AG09319 (cell line): ENCODE data around the gene SF1.

Source experiments
- DNase-seq: peaks from one replicate; pipeline ENCODE4 v3.0.0-alpha.2; 2010; ENCODE audit warnings: low read depth; ENCODE audit errors: extremely low read depth
- TF ChIP-seq, protein P1 (sequence below): IDR thresholded peaks from 2 replicates; pipeline ENCODE4 v1.5.1; 2011; ENCODE audit warnings: low read depth, mild to moderate bottlenecking, inconsistent platforms, low read length, moderate library complexity

SF1 gene

DNA sequence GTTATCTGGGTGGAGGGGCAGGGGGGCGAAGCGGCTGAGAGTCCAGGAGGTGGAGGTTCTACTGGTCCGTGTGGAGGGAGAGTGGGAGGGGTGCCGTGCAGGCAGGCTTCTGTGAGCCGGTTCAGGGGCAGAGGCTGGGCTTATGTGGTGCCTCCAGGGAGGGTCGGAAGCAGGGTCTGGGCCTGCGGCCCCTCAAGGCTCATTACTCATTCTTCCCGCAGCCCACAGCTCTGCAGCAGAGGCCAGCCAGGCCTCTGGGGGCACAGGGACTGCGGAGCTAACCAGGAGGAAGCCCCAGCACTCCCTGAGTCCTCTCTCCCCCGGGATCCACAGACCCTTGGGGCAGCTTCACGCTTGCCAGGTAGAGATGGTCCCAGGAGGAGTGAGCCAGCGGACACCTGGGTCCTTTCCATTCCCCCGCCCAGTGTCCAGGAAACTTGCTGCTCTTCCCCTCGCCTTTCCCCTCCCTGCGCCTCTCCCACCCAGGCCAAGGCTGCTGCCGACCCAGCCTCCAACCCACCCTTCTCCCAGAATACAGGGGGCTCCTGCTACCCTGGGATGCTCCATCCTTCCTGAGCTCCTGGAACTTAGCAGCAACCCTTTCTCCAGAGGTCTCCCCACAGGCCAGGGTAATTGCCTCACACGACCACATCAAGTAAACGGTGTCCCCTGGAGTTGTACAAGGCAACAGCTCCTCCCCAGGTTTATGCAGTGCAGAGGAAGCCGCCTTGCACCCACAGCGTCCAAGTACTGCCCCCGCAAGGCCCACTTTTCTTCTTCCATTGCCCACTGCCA, 61.7 kb downstream of the SF1 start:
- DNase-seq = no peak
- TF ChIP-seq, protein P1, sequence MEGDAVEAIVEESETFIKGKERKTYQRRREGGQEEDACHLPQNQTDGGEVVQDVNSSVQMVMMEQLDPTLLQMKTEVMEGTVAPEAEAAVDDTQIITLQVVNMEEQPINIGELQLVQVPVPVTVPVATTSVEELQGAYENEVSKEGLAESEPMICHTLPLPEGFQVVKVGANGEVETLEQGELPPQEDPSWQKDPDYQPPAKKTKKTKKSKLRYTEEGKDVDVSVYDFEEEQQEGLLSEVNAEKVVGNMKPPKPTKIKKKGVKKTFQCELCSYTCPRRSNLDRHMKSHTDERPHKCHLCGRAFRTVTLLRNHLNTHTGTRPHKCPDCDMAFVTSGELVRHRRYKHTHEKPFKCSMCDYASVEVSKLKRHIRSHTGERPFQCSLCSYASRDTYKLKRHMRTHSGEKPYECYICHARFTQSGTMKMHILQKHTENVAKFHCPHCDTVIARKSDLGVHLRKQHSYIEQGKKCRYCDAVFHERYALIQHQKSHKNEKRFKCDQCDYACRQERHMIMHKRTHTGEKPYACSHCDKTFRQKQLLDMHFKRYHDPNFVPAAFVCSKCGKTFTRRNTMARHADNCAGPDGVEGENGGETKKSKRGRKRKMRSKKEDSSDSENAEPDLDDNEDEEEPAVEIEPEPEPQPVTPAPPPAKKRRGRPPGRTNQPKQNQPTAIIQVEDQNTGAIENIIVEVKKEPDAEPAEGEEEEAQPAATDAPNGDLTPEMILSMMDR = no peak

GRCh38 chr11:64715756-64716472, 62.4 kb downstream of the SF1 start:
- TF ChIP-seq, protein P1 = no peak
- no peak for DNase-seq

- DNase-seq = no peak
- TF ChIP-seq, protein P1 = no peak
These were observed 63.2 kb downstream of the SF1 start for GRCh38 chr11:64715110-64715509.

- no peak for DNase-seq
- TF ChIP-seq, protein P1 = no peak
These were observed 63.7 kb downstream of the SF1 start for GRCh38 chr11:64714666-64715065.
